Adipocyte (in vitro differentiated cells): ENCODE measurements around the gene CUL3.
A peak's percentile ranks its signal among the peaks of the same experiment; 100 is the strongest.
"Not testable (repeated sequence)": the region's sequence is repeated elsewhere in the genome, so short reads cannot be mapped to it uniquely, and the experiment has no call there.

Experiments used
- DNase-seq: peaks from one replicate; pipeline ENCODE4 v3.0.0-alpha.2; 2015; ENCODE audit warnings: low read depth
- H3K27me3 ChIP-seq: replicated peaks from 2 replicates; pipeline ENCODE4 v1.7.0; 2013; ENCODE audit warnings: mild to moderate bottlenecking, low read length, moderate library complexity; ENCODE audit not compliant: control insufficient read depth, insufficient read depth
- H3K36me3 ChIP-seq: 2 replicates; pipeline ENCODE4 v1.7.0; 2013; ENCODE audit warnings: low read length, mild to moderate bottlenecking, moderate library complexity; ENCODE audit not compliant: control insufficient read depth, insufficient read depth, severe bottlenecking
- H3K4me1 ChIP-seq: 2 replicates; pipeline ENCODE4 v1.7.0; 2013; ENCODE audit warnings: mild to moderate bottlenecking, low read length, moderate library complexity; ENCODE audit not compliant: control insufficient read depth, insufficient read depth
- H3K4me3 ChIP-seq: 2 replicates; pipeline ENCODE4 v1.7.0; 2013; ENCODE audit warnings: mild to moderate bottlenecking, low read length, moderate library complexity
- H3K9ac ChIP-seq: 2 replicates; pipeline ENCODE4 v1.7.0; 2013; ENCODE audit warnings: mild to moderate bottlenecking, low read length, moderate library complexity
- H3K9me3 ChIP-seq: 2 replicates; pipeline ENCODE4 v1.7.0; 2013; ENCODE audit warnings: mild to moderate bottlenecking, low read length, moderate library complexity; ENCODE audit not compliant: control insufficient read depth

Gene CUL3

GRCh38 chr2:224585211-224586088 lies at the start of gene CUL3:
Gene CUL3 (minus strand): TSS chr2:224585363. CDS start chr2:224585009, 354 bp downstream.
- peak; percentile 99 for DNase-seq
- peaks cover 27% of the 10 kb centered on the region for H3K4me1 ChIP-seq
- peak within 1 kb of the TSS; percentile 96 for H3K9ac ChIP-seq
- no peaks in the 10 kb centered on the region for H3K36me3 ChIP-seq
- H3K27me3 ChIP-seq, result no peaks in the 10 kb centered on the region
- peak within 1 kb of the TSS; percentile 96 for H3K4me3 ChIP-seq
- H3K9me3 ChIP-seq, result no peaks in the 10 kb centered on the region

- Histone ChIP-seq H3K4me1 (no peaks in the 10 kb centered on the region), H3K4me3 (no peak overlapping the region), H3K9ac (no peak overlapping the region), H3K27me3 (peaks cover 3% of the 10 kb centered on the region), H3K36me3 (no peaks in the 10 kb centered on the region), H3K9me3 (no peaks in the 10 kb centered on the region)
- peak; percentile 6 for DNase-seq
Observed at GRCh38 chr2:224630659-224631550, 45.7 kb upstream of the CUL3 start.

GRCh38 chr2:224628416-224628815 lies 43.3 kb upstream of the CUL3 start:
- Histone ChIP-seq H3K9ac (no peak overlapping the region), H3K4me1 (no peaks in the 10 kb centered on the region), H3K4me3 (no peak overlapping the region), H3K9me3 (no peaks in the 10 kb centered on the region), H3K27me3 (peaks cover 3% of the 10 kb centered on the region), H3K36me3 (no peaks in the 10 kb centered on the region)
- no peak for DNase-seq

GRCh38 chr2:224626735-224627134 lies 41.6 kb upstream of the CUL3 start:
- H3K4me1 ChIP-seq, result no peaks in the 10 kb centered on the region
- no peaks in the 10 kb centered on the region for H3K36me3 ChIP-seq
- H3K9ac ChIP-seq, result no peak overlapping the region
- H3K4me3 ChIP-seq, result no peak overlapping the region
- H3K9me3 ChIP-seq, result no peaks in the 10 kb centered on the region
- no peak for DNase-seq
- peaks cover 1% of the 10 kb centered on the region for H3K27me3 ChIP-seq

DNA sequence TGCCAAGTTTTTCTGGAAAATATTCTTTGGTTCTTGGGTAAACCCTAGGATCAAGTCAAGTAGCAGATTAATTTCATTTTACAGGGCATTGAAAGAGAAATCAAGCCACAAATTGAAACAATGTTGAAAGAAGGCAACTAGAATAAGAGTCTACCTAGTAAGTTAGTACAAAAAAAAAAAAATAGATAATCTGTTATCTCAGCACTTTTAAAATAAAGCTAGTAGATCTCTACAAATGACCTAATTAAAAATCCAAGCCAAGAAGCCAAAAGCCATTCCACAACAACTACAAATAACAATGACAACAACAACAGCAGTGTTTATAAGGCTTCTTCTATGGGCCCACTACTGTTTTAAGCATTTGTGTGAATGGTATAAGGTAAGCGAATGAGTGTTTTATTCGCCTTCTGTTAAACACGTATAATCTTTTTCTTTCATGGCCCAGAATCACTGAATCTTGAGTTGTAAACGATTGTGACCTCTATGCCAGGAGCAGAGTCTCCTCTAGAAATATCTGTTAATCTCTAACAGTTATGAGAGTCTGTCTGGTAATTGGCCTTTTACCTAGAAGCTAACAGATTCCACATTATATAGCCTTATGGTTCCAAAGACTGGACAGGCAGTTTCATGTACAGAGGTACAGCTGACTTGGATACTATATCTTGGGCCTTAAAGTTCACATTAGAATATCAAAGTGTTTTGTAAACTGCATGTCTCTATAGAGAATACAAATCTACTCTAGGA lies 28.6 kb upstream of the CUL3 start:
- Histone ChIP-seq H3K9me3 (no peaks in the 10 kb centered on the region), H3K27me3 (no peaks in the 10 kb centered on the region), H3K4me3 (no peak overlapping the region), H3K4me1 (no peaks in the 10 kb centered on the region), H3K36me3 (no peaks in the 10 kb centered on the region), H3K9ac (no peak overlapping the region)
- DNase-seq, result no peak

DNA sequence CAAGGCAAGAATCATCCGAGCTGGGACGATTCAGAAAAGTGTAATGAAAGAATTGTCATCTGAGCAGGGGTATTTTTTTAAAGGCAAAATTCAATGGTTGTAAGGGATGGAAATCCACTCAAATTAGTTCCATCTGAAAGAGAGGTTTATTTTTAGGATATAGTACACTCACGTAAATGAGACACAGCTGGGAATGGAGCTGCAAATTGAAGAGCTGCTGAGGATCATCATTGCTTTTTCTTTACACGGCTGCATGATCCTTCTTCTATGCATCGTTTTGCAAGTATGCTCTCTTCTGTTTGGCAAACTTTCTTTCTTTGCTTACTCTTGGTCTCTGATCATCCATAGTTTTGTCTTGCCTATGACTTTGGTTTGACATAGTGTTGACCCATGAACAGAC lies 27.4 kb upstream of the CUL3 start:
- Histone ChIP-seq H3K36me3 (no peaks in the 10 kb centered on the region), H3K9ac (no peak overlapping the region), H3K9me3 (no peaks in the 10 kb centered on the region), H3K27me3 (no peaks in the 10 kb centered on the region), H3K4me3 (no peak overlapping the region), H3K4me1 (no peaks in the 10 kb centered on the region)
- DNase-seq, result peak; percentile 16

- no peak for DNase-seq
- no peaks in the 10 kb centered on the region for H3K36me3 ChIP-seq
- H3K27me3 ChIP-seq, result no peaks in the 10 kb centered on the region
- H3K4me3 ChIP-seq, result no peak overlapping the region
- H3K9me3 ChIP-seq, result no peaks in the 10 kb centered on the region
- H3K4me1 ChIP-seq, result no peaks in the 10 kb centered on the region
- H3K9ac ChIP-seq, result no peak overlapping the region
Observed at GRCh38 chr2:224611938-224612337, 26.8 kb upstream of the CUL3 start.

GRCh38 chr2:224608104-224608503 lies 22.9 kb upstream of the CUL3 start:
- Histone ChIP-seq H3K9me3 (no peaks in the 10 kb centered on the region), H3K4me1 (no peaks in the 10 kb centered on the region), H3K9ac (no peak overlapping the region), H3K36me3 (no peaks in the 10 kb centered on the region), H3K27me3 (no peaks in the 10 kb centered on the region), H3K4me3 (no peak overlapping the region)
- no peak for DNase-seq

DNA sequence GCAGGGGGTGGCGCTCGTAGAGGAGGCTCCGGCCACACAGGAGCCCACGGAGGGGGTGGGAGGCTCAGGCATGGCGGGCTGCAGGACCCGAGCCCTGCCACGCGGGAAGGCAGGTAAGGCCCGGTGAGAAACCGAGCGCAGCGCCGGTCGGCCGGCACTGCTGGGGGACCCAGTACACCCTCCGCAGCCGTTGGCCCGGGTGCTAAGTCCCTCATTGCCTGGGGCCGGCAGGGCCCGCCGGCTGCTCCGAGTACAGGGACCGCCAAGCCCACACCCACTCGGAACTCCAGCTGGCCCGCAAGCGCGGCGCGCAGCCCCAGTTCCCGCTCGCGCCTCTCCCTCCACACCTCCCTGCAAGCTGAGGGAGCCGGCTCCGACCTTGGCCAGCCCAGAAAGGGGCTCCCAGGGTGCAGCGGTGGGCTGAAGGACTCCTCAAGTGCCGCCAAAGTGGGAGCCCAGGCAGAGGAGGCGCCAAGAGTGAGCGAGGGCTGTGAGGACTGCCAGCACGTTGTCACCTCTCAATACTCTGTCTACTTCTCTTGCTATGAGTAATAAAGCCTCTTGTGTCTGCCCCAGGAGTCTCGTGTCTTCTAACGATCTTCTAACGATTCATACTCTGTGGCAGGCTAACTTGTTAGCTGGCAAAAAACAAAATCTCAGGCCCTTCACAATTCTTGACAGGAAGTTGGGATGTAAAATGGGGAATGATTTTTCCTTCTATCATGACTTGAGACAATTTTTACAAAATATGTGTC lies 18.8 kb upstream of the CUL3 start:
- H3K9ac ChIP-seq, H3K27me3 ChIP-seq, H3K4me3 ChIP-seq, H3K36me3 ChIP-seq, H3K9me3 ChIP-seq, H3K4me1 ChIP-seq, DNase-seq: not testable (repeated sequence)

DNA sequence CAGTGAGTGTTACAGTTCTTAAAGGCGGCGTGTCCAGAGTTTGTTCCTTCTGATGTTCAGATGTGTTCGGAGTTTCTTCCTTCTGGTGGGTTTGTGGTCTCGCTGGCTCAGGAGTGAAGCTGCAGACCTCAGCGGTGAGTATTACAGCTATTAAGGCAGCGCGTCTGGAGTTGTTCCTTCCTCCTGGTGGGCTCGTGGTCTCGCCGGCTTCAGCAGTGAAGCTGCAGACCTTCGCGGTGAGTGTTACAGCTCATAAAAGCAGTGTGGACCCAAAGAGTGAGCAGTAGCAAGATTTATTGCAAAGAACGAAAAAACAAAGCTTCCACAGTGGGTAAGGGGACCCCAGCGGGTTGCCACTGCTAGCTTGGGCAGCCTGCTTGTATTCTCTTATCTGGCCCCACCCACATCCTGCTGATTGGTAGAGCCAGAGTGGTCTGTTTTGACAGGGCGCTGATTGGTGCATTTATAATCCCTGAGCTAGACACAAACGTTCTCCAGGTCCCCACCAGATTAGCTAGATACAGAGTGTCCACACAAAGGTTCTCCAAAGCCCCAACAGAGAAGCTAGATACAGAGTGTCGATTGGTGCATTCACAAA lies 17.7 kb upstream of the CUL3 start:
- DNase-seq, H3K27me3 ChIP-seq, H3K4me3 ChIP-seq, H3K36me3 ChIP-seq, H3K9ac ChIP-seq, H3K4me1 ChIP-seq, H3K9me3 ChIP-seq: not testable (repeated sequence)
